Natural killer cell treated with Interleukin-12 subunit alpha and Interleukin-12 subunit beta and Interleukin-15 and Interleukin-18, amount 100 ng/mL, for 72 hours (primary cell): ENCODE data around the gene HS2ST1. TPM values are rescaled to one million over a fixed set of nuclear protein-coding genes. Genes with fewer than 3 reads are reported as not detected.
"Not testable (repeated sequence)": the region's sequence is repeated elsewhere in the genome, so short reads cannot be mapped to it uniquely, and the experiment has no call there.

Experiments
- ATAC-seq, 2 donors: fragments of 150-1000 bp; cut with Tn5 transposase in 1 of 2; sonication (Bioruptor Pico), chemical (Tn5 transposase) in 1 of 2; 2 replicates each; pipeline ENCODE4 v1.10.0; 2021
- DNase-seq: peaks from one replicate; pipeline ENCODE4 v3.0.0; 2022; ENCODE audit warnings: low spot score
- H3K27ac Mint-ChIP-seq, 2 donors: 1 replicate in 1 of 2; 2 replicates in 1 of 2; pipeline ENCODE4 v1.8.0; 2022; ENCODE audit warnings: mixed read lengths in 2 of 2, mild to moderate bottlenecking in 1 of 2, moderate library complexity in 1 of 2
- H3K27me3 Mint-ChIP-seq, 2 donors: 1 replicate in 1 of 2; 2 replicates in 1 of 2; pipeline ENCODE4 v1.8.0; 2022; ENCODE audit warnings: mixed read lengths in 2 of 2
- H3K36me3 Mint-ChIP-seq: one replicate; pipeline ENCODE4 v1.8.0; 2022; ENCODE audit warnings: mixed read lengths
- H3K4me1 Mint-ChIP-seq, 2 donors: 1 replicate in 1 of 2; 2 replicates in 1 of 2; pipeline ENCODE4 v1.8.0; 2022; ENCODE audit warnings: low read depth in 2 of 2, mixed read lengths in 2 of 2, mild to moderate bottlenecking in 1 of 2
- H3K4me3 Mint-ChIP-seq: one replicate; pipeline ENCODE4 v1.8.0; 2022; ENCODE audit warnings: mixed read lengths
- H3K9me3 Mint-ChIP-seq: 2 replicates; pipeline ENCODE4 v1.8.0; 2022; ENCODE audit warnings: mixed read lengths
- total RNA-seq, 2 donors: library from RNA; stranded (reverse); gene quantifications; one replicate each; pipeline ENCODE4 v1.2.3, GENCODE V29; 2022

HS2ST1 gene
- total RNA-seq, 2 donors from 2014 or later = 15.1 to 24.5 TPM

DNA sequence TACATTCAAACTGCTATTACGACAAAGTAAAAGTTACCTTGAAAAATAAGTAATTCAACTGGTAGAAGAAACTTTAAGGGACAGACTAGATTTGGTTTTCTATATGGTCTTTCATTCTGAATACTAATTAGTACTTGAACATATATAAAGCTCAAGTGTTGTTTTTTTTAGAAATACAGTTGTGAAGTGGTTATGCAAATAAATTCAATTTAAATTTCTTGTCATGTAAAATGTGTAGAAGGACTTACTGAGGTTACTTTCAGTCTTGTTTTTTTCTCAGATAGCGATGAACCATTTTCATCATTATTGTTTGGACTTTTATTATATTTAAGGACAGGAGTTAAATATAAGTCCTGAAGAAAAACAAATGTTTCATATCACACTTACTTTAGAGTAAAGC, 24.4 kb downstream of the HS2ST1 start:
- Mint-ChIP-seq H3K36me3 (no peaks in the 10 kb centered on the region), H3K4me1 (peaks cover 3 to 9% of the 10 kb centered on the region in 2 donors), H3K27ac (no peak overlapping the region), H3K9me3 (no peaks in the 10 kb centered on the region), H3K4me3 (no peak overlapping the region), H3K27me3 (no peaks in the 10 kb centered on the region)
- DNase-seq = no peak
- no peak for ATAC-seq

GRCh38 chr1:86939406-86939805, 25.0 kb downstream of the HS2ST1 start:
- no peaks in the 10 kb centered on the region for H3K36me3 Mint-ChIP-seq
- no peak overlapping the region for H3K4me3 Mint-ChIP-seq
- H3K27ac Mint-ChIP-seq = no peak overlapping the region

GRCh38 chr1:86940599-86940998, 26.2 kb downstream of the HS2ST1 start:
- peaks cover 3 to 9% of the 10 kb centered on the region in 2 donors for H3K4me1 Mint-ChIP-seq
- no peak for ATAC-seq
- DNase-seq = no peak
- H3K4me3 Mint-ChIP-seq = no peak overlapping the region
- no peaks in the 10 kb centered on the region for H3K27me3 Mint-ChIP-seq
- no peaks in the 10 kb centered on the region for H3K36me3 Mint-ChIP-seq
- no peak overlapping the region for H3K27ac Mint-ChIP-seq
- H3K9me3 Mint-ChIP-seq = no peaks in the 10 kb centered on the region

More at GRCh38 chr1:86939406-86939805, 25.0 kb downstream of the HS2ST1 start:
- peaks cover 3 to 9% of the 10 kb centered on the region in 2 donors for H3K4me1 Mint-ChIP-seq
- no peaks in the 10 kb centered on the region for H3K9me3 Mint-ChIP-seq
- no peak for DNase-seq
- H3K27me3 Mint-ChIP-seq = no peaks in the 10 kb centered on the region
- no peak for ATAC-seq

GRCh38 chr1:86942042-86942441, 27.6 kb downstream of the HS2ST1 start:
- ATAC-seq (no peak), DNase-seq (no peak)
- Mint-ChIP-seq H3K27me3 (no peaks in the 10 kb centered on the region), H3K4me3 (no peak overlapping the region), H3K9me3 (no peaks in the 10 kb centered on the region), H3K4me1 (peaks cover 3 to 9% of the 10 kb centered on the region in 2 donors), H3K36me3 (no peaks in the 10 kb centered on the region), H3K27ac (no peak overlapping the region)

GRCh38 chr1:86942743-86943142, 28.3 kb downstream of the HS2ST1 start:
- no peak overlapping the region for H3K4me3 Mint-ChIP-seq
- no peaks in the 10 kb centered on the region for H3K27me3 Mint-ChIP-seq
- H3K27ac Mint-ChIP-seq = no peak overlapping the region
- H3K36me3 Mint-ChIP-seq = no peaks in the 10 kb centered on the region
- ATAC-seq = no peak
- peaks cover 3 to 9% of the 10 kb centered on the region in 2 donors for H3K4me1 Mint-ChIP-seq
- no peaks in the 10 kb centered on the region for H3K9me3 Mint-ChIP-seq
- no peak for DNase-seq

GRCh38 chr1:86948212-86948611, 33.8 kb downstream of the HS2ST1 start:
- DNase-seq = no peak
- Mint-ChIP-seq H3K27me3 (no peaks in the 10 kb centered on the region), H3K36me3 (no peaks in the 10 kb centered on the region), H3K4me1 (peaks cover 9 to 10% of the 10 kb centered on the region in 2 donors), H3K4me3 (no peak overlapping the region), H3K9me3 (no peaks in the 10 kb centered on the region), H3K27ac (no peak overlapping the region)
- no peak for ATAC-seq

DNA sequence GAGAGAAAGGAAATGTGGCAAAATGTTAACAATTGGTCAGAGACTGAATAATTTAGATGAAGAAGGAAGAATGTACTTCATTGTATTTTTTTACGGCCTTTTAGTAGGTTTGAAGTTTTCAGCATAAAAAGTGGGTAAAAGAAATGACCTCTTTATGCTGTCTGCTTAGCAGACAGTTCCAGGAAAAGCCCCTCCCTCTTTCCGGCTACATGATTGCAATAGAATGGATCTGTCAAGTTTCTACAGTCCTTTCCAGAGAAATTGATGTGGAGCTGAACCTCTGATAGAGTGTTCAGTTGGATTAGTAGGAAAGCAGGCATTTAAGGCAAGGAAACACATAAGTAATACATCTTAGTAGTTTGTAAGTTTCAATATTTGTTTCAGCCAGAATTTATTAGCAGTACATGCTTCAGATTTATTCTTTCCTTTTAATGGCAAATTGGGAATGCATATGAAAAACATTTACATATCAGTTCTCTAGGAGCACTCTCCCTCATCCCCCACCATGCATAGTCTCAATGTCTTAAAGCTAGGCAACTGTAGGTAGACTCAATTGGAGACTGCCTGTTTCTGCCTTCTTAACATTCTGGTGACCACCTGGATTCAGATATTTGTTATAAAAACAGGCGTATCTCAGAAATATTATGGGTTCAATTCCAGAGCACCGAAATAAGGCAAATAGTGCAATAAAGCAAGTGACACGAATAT, 36.4 kb downstream of the HS2ST1 start:
- Mint-ChIP-seq H3K4me1 (peaks cover 9 to 10% of the 10 kb centered on the region in 2 donors), H3K9me3 (no peaks in the 10 kb centered on the region), H3K36me3 (no peaks in the 10 kb centered on the region), H3K4me3 (no peak overlapping the region), H3K27ac (no peak overlapping the region), H3K27me3 (no peaks in the 10 kb centered on the region)
- ATAC-seq = no peak
- DNase-seq = no peak

DNA sequence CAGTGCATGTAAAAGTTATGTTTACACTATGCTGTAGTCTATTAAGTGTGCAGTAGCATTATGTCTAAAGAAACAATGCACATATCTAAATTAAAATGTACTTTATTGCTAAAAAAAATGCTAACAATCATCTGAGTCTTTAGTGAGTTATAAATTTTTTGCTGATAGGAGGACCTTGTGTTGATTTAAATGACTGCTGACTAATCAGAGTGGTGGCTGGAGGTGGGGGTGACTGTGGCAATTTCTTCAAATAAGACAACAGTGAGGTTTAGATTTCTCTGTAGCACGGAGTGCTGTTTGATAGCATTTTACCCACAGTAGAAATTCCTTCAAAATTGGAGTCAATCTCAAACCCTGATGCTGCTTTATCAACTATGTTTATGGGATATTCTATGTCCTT, 37.0 kb downstream of the HS2ST1 start:
- peaks cover 9 to 10% of the 10 kb centered on the region in 2 donors for H3K4me1 Mint-ChIP-seq
- H3K27me3 Mint-ChIP-seq = no peaks in the 10 kb centered on the region
- no peak overlapping the region for H3K27ac Mint-ChIP-seq
- no peak for DNase-seq
- no peak for ATAC-seq
- H3K4me3 Mint-ChIP-seq = no peak overlapping the region
- no peaks in the 10 kb centered on the region for H3K36me3 Mint-ChIP-seq
- no peaks in the 10 kb centered on the region for H3K9me3 Mint-ChIP-seq

DNA sequence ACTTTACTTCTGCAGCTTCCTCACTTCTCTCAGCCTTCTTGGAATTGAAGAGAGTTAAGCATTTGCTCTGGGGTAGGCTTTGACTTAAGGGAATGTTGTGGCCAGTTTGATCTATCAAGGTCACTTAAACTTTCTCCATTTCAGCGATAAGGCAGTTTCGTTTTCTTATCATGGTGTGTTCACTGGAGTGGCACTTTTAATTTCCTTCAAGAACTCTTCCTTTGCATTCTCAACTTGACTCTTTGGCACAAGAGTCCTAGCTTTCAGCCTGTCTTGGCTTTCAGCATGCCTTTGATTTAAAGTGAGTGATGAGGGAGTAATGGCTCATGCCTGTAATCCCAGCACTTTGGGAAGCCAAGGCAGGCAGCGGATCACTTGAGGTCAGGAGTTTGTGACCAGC, 38.7 kb downstream of the HS2ST1 start:
- Mint-ChIP-seq H3K9me3 (no peaks in the 10 kb centered on the region), H3K27ac (no peak overlapping the region), H3K4me1 (peaks cover 9 to 10% of the 10 kb centered on the region in 2 donors), H3K36me3 (no peaks in the 10 kb centered on the region), H3K4me3 (no peak overlapping the region), H3K27me3 (no peaks in the 10 kb centered on the region)
- DNase-seq (no peak), ATAC-seq (no peak)

DNA sequence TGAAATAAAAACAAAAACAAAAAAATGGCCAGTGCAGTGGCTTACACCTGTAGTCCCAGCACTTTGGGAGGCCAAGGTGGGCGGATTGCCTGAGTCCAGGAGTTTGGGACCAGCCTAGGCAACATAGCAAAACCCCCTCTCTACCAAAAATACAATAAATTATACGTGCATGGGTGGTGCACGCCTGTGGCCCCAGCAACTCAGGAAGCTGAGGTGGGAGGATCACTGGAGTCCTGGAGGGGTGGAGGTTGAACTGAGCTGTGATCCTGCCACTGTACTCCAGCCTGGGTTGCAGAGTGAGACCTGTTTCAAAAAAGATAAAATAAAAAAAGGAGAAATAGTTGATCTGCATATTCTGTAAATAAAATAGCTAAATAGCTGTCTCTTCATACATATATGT, 41.2 kb downstream of the HS2ST1 start:
- Mint-ChIP-seq H3K4me1 (peaks cover 1 to 3% of the 10 kb centered on the region in 2 donors), H3K27ac (no peak overlapping the region), H3K9me3 (no peaks in the 10 kb centered on the region), H3K27me3 (no peaks in the 10 kb centered on the region), H3K36me3 (no peaks in the 10 kb centered on the region), H3K4me3 (no peak overlapping the region)
- no peak for ATAC-seq
- no peak for DNase-seq

- Mint-ChIP-seq H3K27me3 (no peaks in the 10 kb centered on the region), H3K9me3 (no peaks in the 10 kb centered on the region), H3K27ac (no peak overlapping the region), H3K4me1 (peaks cover 0 to 3% of the 10 kb centered on the region in 2 donors), H3K4me3 (no peak overlapping the region), H3K36me3 (no peaks in the 10 kb centered on the region)
- no peak for ATAC-seq
- DNase-seq = no peak
Measured at GRCh38 chr1:86956221-86956620, 41.8 kb downstream of the HS2ST1 start.

DNA sequence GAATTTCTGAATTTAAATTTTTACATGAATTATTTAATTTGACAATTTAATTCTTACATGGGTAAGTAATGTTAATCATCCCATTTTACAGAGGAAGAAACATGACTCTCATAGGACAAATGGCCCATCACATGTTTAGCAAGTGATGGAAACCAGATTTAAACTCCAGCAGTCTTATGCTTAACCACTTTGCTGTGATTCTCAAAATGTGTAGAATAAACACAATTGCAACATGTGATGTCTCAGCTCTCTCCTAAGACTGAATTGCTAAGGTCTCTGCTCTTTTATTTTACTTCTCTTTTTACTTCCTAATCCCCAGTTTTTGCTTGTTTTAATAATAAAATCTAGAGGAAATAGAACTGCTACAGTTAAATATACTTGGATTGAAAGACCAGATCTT, 42.8 kb downstream of the HS2ST1 start:
- Mint-ChIP-seq H3K4me3 (no peak overlapping the region), H3K27me3 (no peaks in the 10 kb centered on the region), H3K9me3 (no peaks in the 10 kb centered on the region), H3K36me3 (no peaks in the 10 kb centered on the region), H3K27ac (no peak overlapping the region), H3K4me1 (peaks cover 0 to 3% of the 10 kb centered on the region in 2 donors)
- no peak for DNase-seq
- ATAC-seq = no peak

- no peaks in the 10 kb centered on the region for H3K4me1 Mint-ChIP-seq
- H3K4me3 Mint-ChIP-seq = no peak overlapping the region
- H3K27ac Mint-ChIP-seq = no peak overlapping the region
- DNase-seq = no peak
- H3K27me3 Mint-ChIP-seq = no peaks in the 10 kb centered on the region
- H3K36me3 Mint-ChIP-seq = no peaks in the 10 kb centered on the region
- no peaks in the 10 kb centered on the region for H3K9me3 Mint-ChIP-seq
- no peak for ATAC-seq
Measured at GRCh38 chr1:86960548-86960947, 46.1 kb downstream of the HS2ST1 start.

DNA sequence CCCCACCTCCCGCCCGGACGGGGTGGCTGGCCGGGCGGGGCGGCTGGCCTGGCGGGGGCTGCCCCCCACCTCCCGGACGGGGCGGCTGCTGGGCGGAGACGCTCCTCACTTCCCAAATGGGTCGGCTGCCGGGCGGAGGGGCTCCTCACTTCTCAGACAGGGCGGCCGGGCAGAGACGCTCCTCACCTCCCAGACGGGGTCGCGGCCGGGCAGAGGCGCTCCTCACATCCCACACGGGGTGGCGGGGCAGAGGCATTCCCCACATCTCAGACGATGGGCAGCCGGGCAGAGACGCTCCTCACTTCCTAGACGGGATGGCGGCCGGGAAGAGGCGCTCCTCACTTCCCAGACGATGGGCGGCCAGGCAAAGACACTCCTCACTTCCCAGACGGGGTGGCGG, 49.4 kb downstream of the HS2ST1 start:
- not testable (repeated sequence) for H3K36me3 Mint-ChIP-seq, H3K27me3 Mint-ChIP-seq, DNase-seq, H3K27ac Mint-ChIP-seq, H3K9me3 Mint-ChIP-seq, ATAC-seq, H3K4me3 Mint-ChIP-seq, H3K4me1 Mint-ChIP-seq
